Choroid plexus epithelial cell (primary cell): Measurements from ENCODE around the gene MRPL24.
A peak's percentile ranks its signal among the peaks of the same experiment; 100 is the strongest.

Experiments
- DNase-seq: peaks from one replicate; pipeline ENCODE4 v3.0.0-alpha.2; 2010; ENCODE audit warnings: low read depth
- H3K4me3 ChIP-seq: 2 replicates; pipeline ENCODE4 v1.5.1; 2011; ENCODE audit warnings: low read depth, mild to moderate bottlenecking, control low read depth, low read length, moderate library complexity
- CTCF ChIP-seq: conservative IDR thresholded peaks from 2 replicates; pipeline ENCODE4 v1.5.1; 2011; ENCODE audit warnings: low read depth, mild to moderate bottlenecking, control low read depth, inconsistent platforms, low read length, moderate library complexity

Gene MRPL24

GRCh38 chr1:156746728-156747631, 6.1 kb upstream of the MRPL24 start:
- DNase-seq, result peak; percentile 95
- peak overlapping the region; percentile 57 for H3K4me3 ChIP-seq
- peak; percentile 34 for TF ChIP-seq CTCF

GRCh38 chr1:156746406-156746727, 5.5 kb upstream of the MRPL24 start:
- peak overlapping the region; percentile 57 for H3K4me3 ChIP-seq
- no peak for DNase-seq
- no peak for TF ChIP-seq CTCF

- DNase-seq, result no peak
- H3K4me3 ChIP-seq, result no peak overlapping the region
- TF ChIP-seq CTCF, result no peak
Measured at GRCh38 chr1:156745881-156746280, 5.0 kb upstream of the MRPL24 start.

- DNase-seq, result no peak
- no peak overlapping the region for H3K4me3 ChIP-seq
- no peak for TF ChIP-seq CTCF
Measured at GRCh38 chr1:156744786-156745419, 4.0 kb upstream of the MRPL24 start.

- no peak for DNase-seq
- no peak for TF ChIP-seq CTCF
- no peak overlapping the region for H3K4me3 ChIP-seq
Measured at GRCh38 chr1:156744344-156744743, 3.5 kb upstream of the MRPL24 start.

GRCh38 chr1:156743367-156744302, 2.7 kb upstream of the MRPL24 start:
- no peak for TF ChIP-seq CTCF
- no peak for DNase-seq
- no peak overlapping the region for H3K4me3 ChIP-seq
